Osteocyte (in vitro differentiated cells): Measurements from ENCODE around the gene DCAF6. TPM values are rescaled to one million over a fixed set of nuclear protein-coding genes. Genes with fewer than 3 reads are reported as not detected.
A peak's percentile ranks its signal among the peaks of the same experiment; 100 is the strongest.

ENCODE experiments used
- DNase-seq: peaks from one replicate; pipeline ENCODE4 v3.0.0; 2021; ENCODE audit warnings: mixed read lengths; ENCODE audit not compliant: unreplicated experiment; ENCODE audit errors: extremely low spot score
- H3K27ac Mint-ChIP-seq: one replicate; pipeline ENCODE4 v1.8.0; 2021; ENCODE audit warnings: mild to moderate bottlenecking, mixed read lengths; ENCODE audit not compliant: unreplicated experiment
- H3K27me3 Mint-ChIP-seq: one replicate; pipeline ENCODE4 v1.8.0; 2021; ENCODE audit warnings: mixed read lengths; ENCODE audit not compliant: unreplicated experiment
- H3K36me3 Mint-ChIP-seq: one replicate; pipeline ENCODE4 v1.8.0; 2021; ENCODE audit warnings: mixed read lengths; ENCODE audit not compliant: unreplicated experiment
- H3K4me1 Mint-ChIP-seq: one replicate; pipeline ENCODE4 v1.8.0; 2021; ENCODE audit warnings: mixed read lengths; ENCODE audit not compliant: unreplicated experiment
- H3K4me3 Mint-ChIP-seq: one replicate; pipeline ENCODE4 v1.8.0; 2021; ENCODE audit warnings: mild to moderate bottlenecking, moderate library complexity, mixed read lengths; ENCODE audit not compliant: unreplicated experiment
- H3K9me3 Mint-ChIP-seq: one replicate; pipeline ENCODE4 v1.8.0; 2021; ENCODE audit warnings: mixed read lengths; ENCODE audit not compliant: unreplicated experiment
- CTCF ChIP-seq: fragments of 200-600 bp; sonication (generic); IDR thresholded peaks from 2 replicates; pipeline ENCODE4 v1.5.0; 2021; ENCODE audit warnings: antibody characterized with exemption, mild to moderate bottlenecking, moderate library complexity
- total RNA-seq: library from RNA; stranded (reverse); gene quantifications from 2 replicates; pipeline ENCODE4 v1.2.1, GENCODE V29; 2021

The DCAF6 gene
- total RNA-seq, 1 donor from 2014 or later, result 56.8 TPM

DNA sequence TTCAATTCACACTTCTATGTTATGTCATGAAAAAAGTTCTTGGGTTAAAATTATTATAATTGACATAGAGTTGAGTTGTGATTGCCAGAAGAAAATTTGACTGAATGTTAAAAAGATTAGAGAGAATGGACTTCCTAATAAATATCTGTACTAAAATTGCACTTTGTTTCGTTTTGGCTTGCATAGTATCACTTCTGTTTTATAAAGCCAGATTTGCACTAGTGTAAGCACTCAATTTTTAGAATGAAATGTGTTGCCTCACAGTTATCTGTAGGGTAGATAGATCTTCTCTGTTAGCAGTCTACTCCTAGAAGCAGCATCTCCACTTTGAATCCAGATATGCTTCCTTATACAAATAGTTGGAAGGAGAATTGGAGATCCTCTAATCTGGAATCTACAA lies 95.5 kb downstream of the DCAF6 start:
- Mint-ChIP-seq H3K27me3 (no peaks in the 10 kb centered on the region), H3K27ac (no peak overlapping the region), H3K36me3 (peaks cover 12% of the 10 kb centered on the region), H3K4me3 (no peak overlapping the region), H3K4me1 (no peaks in the 10 kb centered on the region), H3K9me3 (no peaks in the 10 kb centered on the region)
- TF ChIP-seq CTCF, result no peak
- no peak for DNase-seq

DNA sequence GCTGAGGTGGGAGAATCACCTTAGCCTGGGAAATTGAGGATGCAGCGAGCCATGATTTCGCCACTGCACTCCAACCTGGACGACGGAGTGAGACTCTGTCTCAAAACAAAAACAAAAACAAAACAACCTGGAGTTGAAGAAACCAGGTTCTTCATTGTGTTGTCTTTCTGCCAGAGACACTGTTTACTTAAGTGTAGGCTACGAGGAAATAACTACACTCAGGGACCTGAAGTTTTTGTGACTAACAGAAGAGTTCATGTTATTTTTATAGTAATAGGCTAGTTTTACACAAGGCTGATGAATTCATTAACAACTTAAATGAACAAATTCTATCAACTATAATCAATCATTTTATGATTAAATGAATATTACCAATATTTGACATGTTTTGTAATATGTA lies 98.9 kb downstream of the DCAF6 start:
- Mint-ChIP-seq H3K4me3 (no peak overlapping the region), H3K27ac (no peak overlapping the region), H3K36me3 (peaks cover 13% of the 10 kb centered on the region), H3K4me1 (no peaks in the 10 kb centered on the region), H3K27me3 (no peaks in the 10 kb centered on the region), H3K9me3 (no peaks in the 10 kb centered on the region)
- TF ChIP-seq CTCF, result no peak
- no peak for DNase-seq

DNA sequence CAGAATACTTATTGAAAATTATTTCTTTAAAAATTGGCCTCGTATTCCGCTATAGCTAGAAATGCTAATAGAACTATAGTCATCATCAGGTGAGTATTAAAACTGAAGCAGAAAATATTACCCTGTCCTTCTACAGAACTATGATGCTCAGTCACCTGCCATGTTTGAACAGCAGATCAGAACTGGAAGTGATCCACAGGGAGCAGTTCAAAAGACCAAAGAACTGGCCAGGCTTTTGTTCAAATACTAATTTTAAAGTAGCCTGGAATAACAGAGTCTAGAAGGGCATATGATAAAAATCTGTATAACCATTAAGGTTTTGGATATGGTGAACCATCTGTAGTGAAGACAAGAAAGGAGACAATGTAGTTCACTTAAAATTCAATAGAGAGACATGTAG lies 105.9 kb downstream of the DCAF6 start:
- peaks cover 4% of the 10 kb centered on the region for H3K9me3 Mint-ChIP-seq
- H3K4me1 Mint-ChIP-seq, result no peaks in the 10 kb centered on the region
- peaks cover 44% of the 10 kb centered on the region for H3K36me3 Mint-ChIP-seq
- DNase-seq, result no peak
- H3K27me3 Mint-ChIP-seq, result no peaks in the 10 kb centered on the region
- H3K27ac Mint-ChIP-seq, result no peak overlapping the region
- H3K4me3 Mint-ChIP-seq, result no peak overlapping the region
- no peak for TF ChIP-seq CTCF

- TF ChIP-seq CTCF, result no peak
- H3K9me3 Mint-ChIP-seq, result peaks cover 4% of the 10 kb centered on the region
- H3K27ac Mint-ChIP-seq, result no peak overlapping the region
- H3K4me1 Mint-ChIP-seq, result no peaks in the 10 kb centered on the region
- no peak for DNase-seq
- no peaks in the 10 kb centered on the region for H3K27me3 Mint-ChIP-seq
- H3K4me3 Mint-ChIP-seq, result no peak overlapping the region
- peaks cover 46% of the 10 kb centered on the region for H3K36me3 Mint-ChIP-seq
These were observed 108.8 kb downstream of the DCAF6 start for GRCh38 chr1:168045311-168045710.

DNA sequence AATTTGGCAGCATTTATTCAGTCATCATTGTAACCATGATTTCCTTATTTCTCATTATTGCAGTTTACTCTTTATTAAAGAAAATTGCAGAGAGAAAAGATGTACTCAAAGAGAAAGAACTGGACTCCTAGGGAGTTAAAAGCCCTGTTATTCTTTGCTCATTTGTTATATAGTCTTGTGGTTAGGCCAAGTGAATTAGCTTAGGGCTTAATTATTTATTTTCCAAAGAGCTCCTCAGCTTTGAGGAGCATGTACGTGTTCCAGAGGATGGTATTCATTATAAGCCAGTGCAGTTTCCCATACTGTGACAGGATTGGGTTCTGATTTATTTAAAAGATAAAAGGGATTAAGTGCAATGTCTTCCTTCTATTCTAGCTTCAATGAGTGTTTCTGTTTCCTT lies 113.8 kb downstream of the DCAF6 start:
- no peak overlapping the region for H3K4me3 Mint-ChIP-seq
- H3K9me3 Mint-ChIP-seq, result no peaks in the 10 kb centered on the region
- no peaks in the 10 kb centered on the region for H3K4me1 Mint-ChIP-seq
- peaks cover 21% of the 10 kb centered on the region for H3K36me3 Mint-ChIP-seq
- peak overlapping the region; percentile 7 for H3K27ac Mint-ChIP-seq
- TF ChIP-seq CTCF, result no peak
- H3K27me3 Mint-ChIP-seq, result no peaks in the 10 kb centered on the region
- DNase-seq, result no peak
